Type B pancreatic cell (in vitro differentiated cells): ENCODE results near the gene CDH20. TPM values are rescaled to one million over a fixed set of nuclear protein-coding genes. Genes with fewer than 3 reads are reported as not detected.

Source experiments
- DNase-seq: peaks from one replicate; pipeline ENCODE4 v3.0.0; 2021; ENCODE audit warnings: mixed read lengths; ENCODE audit not compliant: unreplicated experiment; ENCODE audit errors: extremely low spot score
- H3K27ac Mint-ChIP-seq: 2 replicates; pipeline ENCODE4 v1.8.0; 2021; ENCODE audit warnings: mild to moderate bottlenecking, mixed read lengths
- H3K27me3 Mint-ChIP-seq: 2 replicates; pipeline ENCODE4 v1.8.0; 2021; ENCODE audit warnings: mixed read lengths
- H3K36me3 Mint-ChIP-seq: 2 replicates; pipeline ENCODE4 v1.8.0; 2021; ENCODE audit warnings: mixed read lengths
- H3K4me1 Mint-ChIP-seq: one replicate; pipeline ENCODE4 v1.8.0; 2021; ENCODE audit warnings: mixed read lengths; ENCODE audit not compliant: unreplicated experiment
- H3K4me3 Mint-ChIP-seq: 2 replicates; pipeline ENCODE4 v1.8.0; 2021; ENCODE audit warnings: mild to moderate bottlenecking, mixed read lengths
- H3K9me3 Mint-ChIP-seq: 2 replicates; pipeline ENCODE4 v1.8.0; 2021; ENCODE audit warnings: mixed read lengths
- total RNA-seq: library from RNA; stranded (reverse); gene quantifications from 2 replicates; pipeline ENCODE4 v1.2.1, GENCODE V29; 2021; ENCODE audit warnings: low replicate concordance
- TF ChIP-seq, protein P1 (sequence below): fragments of 200-600 bp; sonication (generic); conservative IDR thresholded peaks from 2 replicates; pipeline ENCODE4 v1.5.0; 2021; ENCODE audit warnings: antibody characterized with exemption, mild to moderate bottlenecking

The CDH20 gene
- total RNA-seq, 1 donor from 2014 or later: 1.6 TPM

- Mint-ChIP-seq H3K4me3 (no peak overlapping the region), H3K4me1 (peaks cover 23% of the 10 kb centered on the region), H3K27ac (no peak overlapping the region), H3K36me3 (peaks cover 3% of the 10 kb centered on the region), H3K9me3 (peaks cover 8% of the 10 kb centered on the region), H3K27me3 (no peaks in the 10 kb centered on the region)
- DNase-seq: no peak
- TF ChIP-seq, protein P1, sequence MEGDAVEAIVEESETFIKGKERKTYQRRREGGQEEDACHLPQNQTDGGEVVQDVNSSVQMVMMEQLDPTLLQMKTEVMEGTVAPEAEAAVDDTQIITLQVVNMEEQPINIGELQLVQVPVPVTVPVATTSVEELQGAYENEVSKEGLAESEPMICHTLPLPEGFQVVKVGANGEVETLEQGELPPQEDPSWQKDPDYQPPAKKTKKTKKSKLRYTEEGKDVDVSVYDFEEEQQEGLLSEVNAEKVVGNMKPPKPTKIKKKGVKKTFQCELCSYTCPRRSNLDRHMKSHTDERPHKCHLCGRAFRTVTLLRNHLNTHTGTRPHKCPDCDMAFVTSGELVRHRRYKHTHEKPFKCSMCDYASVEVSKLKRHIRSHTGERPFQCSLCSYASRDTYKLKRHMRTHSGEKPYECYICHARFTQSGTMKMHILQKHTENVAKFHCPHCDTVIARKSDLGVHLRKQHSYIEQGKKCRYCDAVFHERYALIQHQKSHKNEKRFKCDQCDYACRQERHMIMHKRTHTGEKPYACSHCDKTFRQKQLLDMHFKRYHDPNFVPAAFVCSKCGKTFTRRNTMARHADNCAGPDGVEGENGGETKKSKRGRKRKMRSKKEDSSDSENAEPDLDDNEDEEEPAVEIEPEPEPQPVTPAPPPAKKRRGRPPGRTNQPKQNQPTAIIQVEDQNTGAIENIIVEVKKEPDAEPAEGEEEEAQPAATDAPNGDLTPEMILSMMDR: no peak
Observed at GRCh38 chr18:61542596-61542995, 209.4 kb downstream of the CDH20 start.

DNA sequence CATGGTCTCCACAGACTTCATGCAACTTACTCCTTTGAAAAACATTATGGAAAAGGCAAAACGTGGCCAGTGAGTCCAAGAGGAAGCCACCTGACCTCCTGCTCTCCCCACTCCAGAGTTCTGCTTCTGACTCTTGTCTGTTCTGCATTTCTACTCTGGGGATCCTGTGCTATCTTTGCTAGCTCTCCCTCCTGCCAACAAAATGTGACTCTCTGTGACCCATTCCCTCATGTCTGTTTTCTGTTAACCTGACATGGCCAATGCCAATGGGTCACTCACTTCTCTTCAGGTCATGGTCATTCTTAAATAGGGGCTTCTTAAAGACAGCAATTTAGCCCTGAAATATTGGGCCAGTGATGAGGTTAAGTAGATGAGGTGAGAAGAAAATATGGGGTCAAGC is 210.3 kb downstream of the CDH20 start:
- peaks cover 23% of the 10 kb centered on the region for H3K4me1 Mint-ChIP-seq
- no peak overlapping the region for H3K4me3 Mint-ChIP-seq
- TF ChIP-seq, protein P1: no peak
- no peak overlapping the region for H3K27ac Mint-ChIP-seq
- H3K36me3 Mint-ChIP-seq: peaks cover 3% of the 10 kb centered on the region
- no peak for DNase-seq
- H3K27me3 Mint-ChIP-seq: no peaks in the 10 kb centered on the region
- H3K9me3 Mint-ChIP-seq: peaks cover 8% of the 10 kb centered on the region

DNA sequence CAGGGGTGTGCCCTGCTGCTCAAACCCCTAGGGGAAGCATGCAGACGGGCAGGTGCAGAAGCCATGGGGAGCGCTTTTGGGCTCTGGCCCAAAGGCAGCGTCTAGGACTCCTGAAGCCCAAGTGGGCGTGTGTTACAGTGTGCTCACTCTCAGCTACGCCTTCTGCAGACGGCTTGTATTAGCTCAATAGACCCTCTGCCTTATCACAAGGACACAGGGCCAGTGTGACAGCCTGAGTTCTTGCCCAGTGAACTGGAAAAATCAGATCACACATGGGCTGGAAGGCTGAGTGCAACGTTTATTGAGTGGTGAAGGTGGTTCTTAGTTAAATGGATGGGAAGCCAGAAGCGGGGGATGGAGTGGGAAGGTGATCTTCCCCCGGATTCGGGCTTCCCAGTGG is 210.9 kb downstream of the CDH20 start:
- no peak for DNase-seq
- Mint-ChIP-seq H3K9me3 (peaks cover 8% of the 10 kb centered on the region), H3K4me3 (no peak overlapping the region), H3K36me3 (peaks cover 3% of the 10 kb centered on the region), H3K4me1 (peaks cover 23% of the 10 kb centered on the region), H3K27me3 (no peaks in the 10 kb centered on the region), H3K27ac (no peak overlapping the region)
- TF ChIP-seq, protein P1: no peak

- TF ChIP-seq, protein P1: no peak
- Mint-ChIP-seq H3K4me1 (peaks cover 23% of the 10 kb centered on the region), H3K9me3 (peaks cover 8% of the 10 kb centered on the region), H3K27me3 (no peaks in the 10 kb centered on the region), H3K27ac (no peak overlapping the region), H3K36me3 (peaks cover 2% of the 10 kb centered on the region), H3K4me3 (no peak overlapping the region)
- no peak for DNase-seq
Observed at GRCh38 chr18:61545281-61546245, 212.3 kb downstream of the CDH20 start.

DNA sequence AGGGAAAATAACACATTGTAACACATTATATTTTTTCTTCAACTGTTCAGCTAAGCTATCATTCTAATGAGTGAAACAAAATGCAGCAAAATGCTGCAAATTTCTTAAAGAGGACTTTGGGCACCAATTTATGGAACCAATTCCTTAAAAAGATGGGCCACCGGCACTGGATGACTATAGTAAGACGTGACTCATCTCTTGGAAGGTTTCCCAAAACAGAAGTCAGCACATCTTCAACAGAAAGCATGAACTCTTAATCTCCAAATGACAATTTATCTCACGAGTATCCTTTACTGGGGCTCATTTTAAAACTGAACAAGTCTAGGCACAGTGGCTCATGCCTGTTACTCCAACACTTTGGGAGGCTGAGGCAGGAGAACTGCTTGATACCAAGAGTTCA is 213.4 kb downstream of the CDH20 start:
- no peaks in the 10 kb centered on the region for H3K27me3 Mint-ChIP-seq
- H3K4me3 Mint-ChIP-seq: no peak overlapping the region
- no peak for DNase-seq
- H3K9me3 Mint-ChIP-seq: peaks cover 6% of the 10 kb centered on the region
- TF ChIP-seq, protein P1: no peak
- H3K36me3 Mint-ChIP-seq: no peaks in the 10 kb centered on the region
- no peak overlapping the region for H3K27ac Mint-ChIP-seq
- peaks cover 27% of the 10 kb centered on the region for H3K4me1 Mint-ChIP-seq
